Measurements from ENCODE around the gene SPTA1.

SPTA1 gene

DNA sequence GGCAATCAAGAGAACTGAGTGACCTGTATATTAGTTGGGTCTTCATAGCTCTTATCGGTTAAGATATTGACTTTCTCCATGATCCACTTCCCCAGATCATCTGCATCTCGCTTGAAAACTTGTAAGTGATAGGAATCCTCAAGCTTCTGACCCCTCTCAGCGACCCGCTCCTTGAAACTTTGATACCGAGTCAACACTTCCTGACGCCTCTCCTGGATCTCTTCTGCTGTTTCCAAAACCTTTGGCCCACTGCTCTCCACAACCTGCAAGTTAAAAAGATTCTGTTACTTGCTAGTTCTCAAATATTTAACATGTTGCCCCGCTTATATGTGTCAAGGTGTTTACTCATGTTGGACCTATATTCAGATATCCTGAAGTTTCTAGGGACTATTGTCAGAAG is 1.4 kb downstream of the SPTA1 start:
- Histone ChIP-seq H4K20me1 (ENCODE audit: control insufficient read depth, insufficient read depth, low read depth, low read length) (no peaks in the 10 kb centered on the region), H3K9me2 (replicated peaks; ENCODE audit: control insufficient read depth, low read length) (no peaks in the 10 kb centered on the region), H3K27ac (ENCODE audit: low read depth, low read length) (no peak overlapping the region), H3K36me3 (ENCODE audit: control insufficient read depth, low read length) (no peaks in the 10 kb centered on the region), H3K9me3 (ENCODE audit: control insufficient read depth, insufficient read depth, low read length) (no peaks in the 10 kb centered on the region), H3K4me2 (ENCODE audit: low read length) (no peak overlapping the region), H3K79me2 (ENCODE audit: control insufficient read depth, low read length) (no peaks in the 10 kb centered on the region), H3K4me3 (ENCODE audit: low read length) (no peak overlapping the region), H3K27me3 (ENCODE audit: control insufficient read depth, low read length) (no peaks in the 10 kb centered on the region), H3F3A (ENCODE audit: control insufficient read depth, insufficient read depth) (no peaks in the 10 kb centered on the region), H3K4me1 (ENCODE audit: control insufficient read depth, low read length) (no peaks in the 10 kb centered on the region)
- TF ChIP-seq EZH2phosphoT487 (IDR thresholded peaks at IDR 0.05; ENCODE audit: borderline replicate concordance, low read length), result no peak
- TF ChIP-seq, protein P1, sequence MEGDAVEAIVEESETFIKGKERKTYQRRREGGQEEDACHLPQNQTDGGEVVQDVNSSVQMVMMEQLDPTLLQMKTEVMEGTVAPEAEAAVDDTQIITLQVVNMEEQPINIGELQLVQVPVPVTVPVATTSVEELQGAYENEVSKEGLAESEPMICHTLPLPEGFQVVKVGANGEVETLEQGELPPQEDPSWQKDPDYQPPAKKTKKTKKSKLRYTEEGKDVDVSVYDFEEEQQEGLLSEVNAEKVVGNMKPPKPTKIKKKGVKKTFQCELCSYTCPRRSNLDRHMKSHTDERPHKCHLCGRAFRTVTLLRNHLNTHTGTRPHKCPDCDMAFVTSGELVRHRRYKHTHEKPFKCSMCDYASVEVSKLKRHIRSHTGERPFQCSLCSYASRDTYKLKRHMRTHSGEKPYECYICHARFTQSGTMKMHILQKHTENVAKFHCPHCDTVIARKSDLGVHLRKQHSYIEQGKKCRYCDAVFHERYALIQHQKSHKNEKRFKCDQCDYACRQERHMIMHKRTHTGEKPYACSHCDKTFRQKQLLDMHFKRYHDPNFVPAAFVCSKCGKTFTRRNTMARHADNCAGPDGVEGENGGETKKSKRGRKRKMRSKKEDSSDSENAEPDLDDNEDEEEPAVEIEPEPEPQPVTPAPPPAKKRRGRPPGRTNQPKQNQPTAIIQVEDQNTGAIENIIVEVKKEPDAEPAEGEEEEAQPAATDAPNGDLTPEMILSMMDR (IDR thresholded peaks at IDR 0.05; ENCODE audit: low read depth, low read length, poor library complexity, severe bottlenecking), result no peak

DNA sequence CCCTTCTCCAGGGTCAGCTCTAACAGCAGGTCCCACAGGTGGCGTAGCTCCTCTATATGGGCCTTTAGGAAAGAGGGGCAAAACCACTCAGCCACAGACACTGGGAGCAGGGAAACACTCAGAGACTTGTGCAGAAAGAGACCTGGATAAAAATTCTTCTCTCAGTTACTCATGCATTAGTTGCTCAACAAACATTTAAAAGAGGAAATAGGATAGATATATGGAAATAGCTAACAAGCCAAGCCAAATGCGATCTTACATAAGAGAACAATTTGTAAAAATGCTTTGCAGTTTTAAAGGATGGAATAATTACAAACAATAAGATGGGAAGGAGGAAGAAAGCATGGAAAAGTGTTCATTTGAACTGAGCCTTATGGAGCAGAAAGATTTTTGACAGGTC is 4.9 kb downstream of the SPTA1 start:
- Histone ChIP-seq H3F3A (ENCODE audit: control insufficient read depth, insufficient read depth) (no peaks in the 10 kb centered on the region), H3K9me2 (replicated peaks; ENCODE audit: control insufficient read depth, low read length) (no peaks in the 10 kb centered on the region), H3K9me3 (ENCODE audit: control insufficient read depth, insufficient read depth, low read length) (no peaks in the 10 kb centered on the region), H3K27ac (ENCODE audit: low read depth, low read length) (no peak overlapping the region), H3K36me3 (ENCODE audit: control insufficient read depth, low read length) (no peaks in the 10 kb centered on the region), H3K27me3 (ENCODE audit: control insufficient read depth, low read length) (no peaks in the 10 kb centered on the region), H3K4me1 (ENCODE audit: control insufficient read depth, low read length) (no peaks in the 10 kb centered on the region), H3K79me2 (ENCODE audit: control insufficient read depth, low read length) (no peaks in the 10 kb centered on the region), H3K4me3 (ENCODE audit: low read length) (no peak overlapping the region), H3K4me2 (ENCODE audit: low read length) (no peak overlapping the region), H4K20me1 (ENCODE audit: control insufficient read depth, insufficient read depth, low read depth, low read length) (no peaks in the 10 kb centered on the region)
- TF ChIP-seq, protein P1 (IDR thresholded peaks at IDR 0.05; ENCODE audit: low read depth, low read length, poor library complexity, severe bottlenecking), result no peak
- TF ChIP-seq EZH2phosphoT487 (IDR thresholded peaks at IDR 0.05; ENCODE audit: borderline replicate concordance, low read length), result no peak

DNA sequence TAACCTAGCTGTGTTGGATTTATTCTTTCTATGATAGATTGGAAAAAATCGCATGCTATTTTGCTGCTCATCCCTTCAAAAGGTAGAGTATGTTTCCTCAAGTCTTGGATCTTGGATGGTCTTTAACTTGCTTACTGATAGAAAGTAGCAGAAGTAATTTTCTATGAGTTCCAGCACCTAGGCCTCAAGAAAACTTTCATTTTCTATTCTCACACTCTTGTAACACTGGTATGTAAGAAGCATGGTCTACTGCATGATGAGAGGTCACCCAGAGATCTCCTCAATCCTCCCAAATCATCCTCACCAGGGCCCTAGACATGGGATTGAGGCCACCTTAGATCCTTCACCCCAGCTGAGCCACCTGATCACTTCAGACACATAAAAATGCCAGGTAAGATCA is 7.2 kb downstream of the SPTA1 start:
- H3K4me1 ChIP-seq (ENCODE audit: control insufficient read depth, low read length), result no peaks in the 10 kb centered on the region
- no peaks in the 10 kb centered on the region for H3K27me3 ChIP-seq (ENCODE audit: control insufficient read depth, low read length)
- no peaks in the 10 kb centered on the region for H3F3A ChIP-seq (ENCODE audit: control insufficient read depth, insufficient read depth)
- no peaks in the 10 kb centered on the region for H3K36me3 ChIP-seq (ENCODE audit: control insufficient read depth, low read length)
- H3K79me2 ChIP-seq (ENCODE audit: control insufficient read depth, low read length), result no peaks in the 10 kb centered on the region
- H3K27ac ChIP-seq (ENCODE audit: low read depth, low read length), result no peak overlapping the region
- TF ChIP-seq EZH2phosphoT487 (IDR thresholded peaks at IDR 0.05; ENCODE audit: borderline replicate concordance, low read length), result no peak
- TF ChIP-seq, protein P1 (IDR thresholded peaks at IDR 0.05; ENCODE audit: low read depth, low read length, poor library complexity, severe bottlenecking), result no peak
- no peaks in the 10 kb centered on the region for H4K20me1 ChIP-seq (ENCODE audit: control insufficient read depth, insufficient read depth, low read depth, low read length)
- H3K9me3 ChIP-seq (ENCODE audit: control insufficient read depth, insufficient read depth, low read length), result no peaks in the 10 kb centered on the region
- no peak overlapping the region for H3K4me3 ChIP-seq (ENCODE audit: low read length)
- H3K4me2 ChIP-seq (ENCODE audit: low read length), result no peak overlapping the region
- H3K9me2 ChIP-seq (replicated peaks; ENCODE audit: control insufficient read depth, low read length), result no peaks in the 10 kb centered on the region
